PC-3 (cell line): ENCODE measurements around the gene DCLK3. TPM values are rescaled to one million over a fixed set of nuclear protein-coding genes. Genes with fewer than 3 reads are reported as not detected.

Experiments
- ATAC-seq: fragments of 200-7000 bp; cut with Tn5 transposase; 2 replicates; pipeline ENCODE4 v1.9.1; 2020; ENCODE audit warnings: mild to moderate bottlenecking, moderate library complexity
- BruUV-seq: library from RNA; stranded (reverse); fragments of 400-500 nt; replicated peaks from 2 replicates; lab custom pipeline; 2021; lab: Mats Ljungman, UMichigan
- CTCF ChIA-PET: fragments of 300-600 bp; sonication (Branson Sonifier 250); formaldehyde crosslinking; loops from one replicate; lab custom pipeline; 2022; ENCODE audit warnings: antibody characterized with exemption; lab: Charles Lee
- POLR2A ChIA-PET: fragments of 300-600 bp; sonication (Branson Sonifier 250); formaldehyde crosslinking; loops from one replicate; lab custom pipeline; 2022; ENCODE audit warnings: antibody characterized with exemption; ENCODE audit not compliant: unreplicated experiment; lab: Charles Lee
- DNase-seq: peaks from one replicate; pipeline ENCODE4 v3.0.0-alpha.2; 2015
- H2AFZ ChIP-seq: fragments of 300-600 bp; sonication (generic); 2 replicates; pipeline ENCODE4 v1.6.0; 2016; ENCODE audit warnings: antibody characterized with exemption, low read length
- H3F3A ChIP-seq: fragments of 300-600 bp; sonication (generic); one replicate; pipeline ENCODE4 v1.6.0; 2017; ENCODE audit warnings: antibody characterized with exemption, low read length, control low read depth, mild to moderate bottlenecking; ENCODE audit not compliant: unreplicated experiment
- H3K27ac ChIP-seq: fragments of 300-600 bp; sonication (generic); 2 replicates; pipeline ENCODE4 v1.5.1; 2016; ENCODE audit warnings: mild to moderate bottlenecking, low read length
- H3K27me3 ChIP-seq: fragments of 300-600 bp; sonication (generic); 2 replicates; pipeline ENCODE4 v1.6.1; 2016; ENCODE audit warnings: low read length, mixed read lengths
- H3K36me3 ChIP-seq: fragments of 300-600 bp; sonication (generic); 2 replicates; pipeline ENCODE4 v1.6.1; 2016; ENCODE audit warnings: low read depth, mixed run types, low read length, mixed read lengths
- H3K4me1 ChIP-seq: fragments of 300-600 bp; sonication (generic); 2 replicates; pipeline ENCODE4 v1.5.1; 2016; ENCODE audit warnings: low read length; ENCODE audit not compliant: insufficient read depth
- H3K4me2 ChIP-seq: fragments of 300-600 bp; sonication (generic); 2 replicates; pipeline ENCODE4 v1.6.0; 2016; ENCODE audit warnings: low read length
- H3K4me3 ChIP-seq: fragments of 300-600 bp; sonication (generic); 2 replicates; pipeline ENCODE4 v1.5.1; 2016; ENCODE audit warnings: mild to moderate bottlenecking, low read length, mixed read lengths
- H3K79me2 ChIP-seq: fragments of 300-600 bp; sonication (generic); 2 replicates; pipeline ENCODE4 v1.6.1; 2017; ENCODE audit warnings: low read length, mixed read lengths
- H3K9ac ChIP-seq: fragments of 300-600 bp; sonication (generic); 2 replicates; pipeline ENCODE4 v1.6.0; 2016; ENCODE audit warnings: mild to moderate bottlenecking, low read length
- H3K9me2 ChIP-seq: fragments of 300-600 bp; sonication (generic); replicated peaks from 2 replicates; pipeline ENCODE4 v1.6.1; 2016; ENCODE audit warnings: mixed run types, low read length, mixed read lengths
- H3K9me3 ChIP-seq: fragments of 300-600 bp; sonication (generic); 2 replicates; pipeline ENCODE4 v1.6.1; 2016; ENCODE audit warnings: low read length, mixed read lengths
- H4K20me1 ChIP-seq: fragments of 300-600 bp; sonication (generic); 2 replicates; pipeline ENCODE4 v1.6.1; 2016; ENCODE audit warnings: low read length, mixed read lengths
- EZH2 ChIP-seq: fragments of 300-600 bp; sonication (generic); IDR thresholded peaks from one replicate; pipeline ENCODE4 v1.6.1; 2017; ENCODE audit warnings: antibody characterized with exemption, mild to moderate bottlenecking, low read length; ENCODE audit not compliant: unreplicated experiment
- EZH2phosphoT487 ChIP-seq: fragments of 300-600 bp; sonication (generic); IDR thresholded peaks from 2 replicates; pipeline ENCODE4 v1.6.1; 2018; ENCODE audit warnings: mild to moderate bottlenecking, antibody characterized with exemption, low read length, borderline replicate concordance
- intact Hi-C: fragments of 100-400 bp; cut with micrococcal nuclease; formaldehyde crosslinking; loops from 2 replicates; pipeline ENCODE4 v1.9.0; 2023
- total RNA-seq: library from RNA; depleted of rRNA; stranded (reverse); fragments of >200 nt; gene quantifications from 2 replicates; pipeline ENCODE4 v1.2.3, GENCODE V29; 2014
- TF ChIP-seq, protein P1 (sequence below): fragments of 300-600 bp; sonication (generic); conservative IDR thresholded peaks from 2 replicates; pipeline ENCODE4 v1.5.1; 2017; ENCODE audit warnings: antibody characterized with exemption, low read depth, mild to moderate bottlenecking, low read length

Gene DCLK3
- total RNA-seq, 1 experiment from 2014 or later = not detected

DNA sequence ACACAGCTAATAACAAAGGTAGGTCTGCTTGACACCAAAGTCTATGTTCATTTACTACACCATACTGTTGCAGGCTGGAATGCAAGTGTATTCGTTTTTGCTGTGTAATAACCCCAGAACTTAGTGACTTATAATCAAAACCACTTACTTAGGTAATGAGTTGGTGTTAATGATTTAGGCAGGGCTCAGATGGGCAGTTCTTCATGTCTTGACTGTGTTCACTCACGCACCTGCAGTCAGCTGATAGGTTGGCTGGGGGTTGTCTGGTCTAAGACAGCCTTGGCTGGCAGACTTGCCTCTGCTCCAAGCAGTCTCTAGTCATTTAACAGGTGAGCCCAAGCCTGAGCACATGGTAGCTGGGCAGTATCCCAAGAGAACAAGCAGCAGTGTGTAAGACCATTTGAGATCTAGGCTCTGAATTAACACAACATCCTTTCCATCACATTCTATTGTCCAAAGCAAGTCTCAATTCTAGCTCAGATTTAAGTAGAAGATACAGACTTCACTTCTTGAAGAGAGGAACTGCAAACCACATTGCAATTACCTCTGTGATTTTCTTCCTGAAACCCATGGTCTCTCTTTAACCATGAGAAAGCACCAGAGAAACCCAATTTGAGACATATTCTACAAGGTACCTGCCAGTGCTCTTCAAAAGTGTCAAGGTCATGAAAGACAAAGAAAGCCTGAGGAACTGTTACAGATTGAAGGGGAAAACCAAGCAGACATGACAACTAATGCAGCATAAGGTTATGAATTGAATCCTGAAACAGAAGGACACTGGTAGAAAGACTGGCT, 13.3 kb upstream of the DCLK3 start:
- no peak overlapping the region for H3K4me2 ChIP-seq
- POLR2A ChIA-PET = no interaction called here
- no peaks in the 10 kb centered on the region for H4K20me1 ChIP-seq
- no peaks in the 10 kb centered on the region for H3F3A ChIP-seq
- ATAC-seq = no peak
- H3K9me2 ChIP-seq = no peaks in the 10 kb centered on the region
- CTCF ChIA-PET = no interaction called here
- H3K79me2 ChIP-seq = no peaks in the 10 kb centered on the region
- no peaks in the 10 kb centered on the region for H3K9me3 ChIP-seq
- no peaks in the 10 kb centered on the region for H3K36me3 ChIP-seq
- no TSS peak for BruUV-seq
- intact Hi-C loops = no loop called here
- 0 out of 2 replicates have a peak, but pooled peaks cover 4% of the 10 kb centered on the region for H3K4me1 ChIP-seq
- H3K4me3 ChIP-seq = no peak overlapping the region
- H3K27me3 ChIP-seq = peaks cover 41% of the 10 kb centered on the region
- no peak overlapping the region for H3K9ac ChIP-seq
- TF ChIP-seq EZH2 = no peak
- TF ChIP-seq, protein P1, sequence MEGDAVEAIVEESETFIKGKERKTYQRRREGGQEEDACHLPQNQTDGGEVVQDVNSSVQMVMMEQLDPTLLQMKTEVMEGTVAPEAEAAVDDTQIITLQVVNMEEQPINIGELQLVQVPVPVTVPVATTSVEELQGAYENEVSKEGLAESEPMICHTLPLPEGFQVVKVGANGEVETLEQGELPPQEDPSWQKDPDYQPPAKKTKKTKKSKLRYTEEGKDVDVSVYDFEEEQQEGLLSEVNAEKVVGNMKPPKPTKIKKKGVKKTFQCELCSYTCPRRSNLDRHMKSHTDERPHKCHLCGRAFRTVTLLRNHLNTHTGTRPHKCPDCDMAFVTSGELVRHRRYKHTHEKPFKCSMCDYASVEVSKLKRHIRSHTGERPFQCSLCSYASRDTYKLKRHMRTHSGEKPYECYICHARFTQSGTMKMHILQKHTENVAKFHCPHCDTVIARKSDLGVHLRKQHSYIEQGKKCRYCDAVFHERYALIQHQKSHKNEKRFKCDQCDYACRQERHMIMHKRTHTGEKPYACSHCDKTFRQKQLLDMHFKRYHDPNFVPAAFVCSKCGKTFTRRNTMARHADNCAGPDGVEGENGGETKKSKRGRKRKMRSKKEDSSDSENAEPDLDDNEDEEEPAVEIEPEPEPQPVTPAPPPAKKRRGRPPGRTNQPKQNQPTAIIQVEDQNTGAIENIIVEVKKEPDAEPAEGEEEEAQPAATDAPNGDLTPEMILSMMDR = no peak
- no peak overlapping the region for H2AFZ ChIP-seq
- no peak overlapping the region for H3K27ac ChIP-seq
- no peak for DNase-seq

DNA sequence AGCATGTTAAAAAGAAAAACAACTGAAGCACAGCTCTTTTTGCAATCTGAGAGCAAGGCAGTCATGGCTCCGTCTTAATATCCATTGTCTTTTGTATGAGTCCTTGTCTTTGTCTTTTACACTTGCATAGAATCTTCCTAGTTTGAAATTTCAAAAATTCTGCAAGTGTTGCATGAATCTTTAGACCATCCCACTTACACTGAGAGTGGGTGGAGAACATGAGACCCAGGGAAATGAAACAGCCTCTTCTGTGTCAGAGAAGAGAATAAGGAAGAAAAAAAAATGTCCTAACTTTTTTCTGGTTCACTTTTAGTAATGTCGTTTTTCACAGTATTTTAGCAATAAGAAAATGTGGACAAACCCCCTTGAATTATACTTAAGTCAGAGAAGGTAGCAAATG, 12.1 kb upstream of the DCLK3 start:
- Histone ChIP-seq H3K9me3 (no peaks in the 10 kb centered on the region), H3K9me2 (no peaks in the 10 kb centered on the region), H2AFZ (no peak overlapping the region), H3K27ac (no peak overlapping the region), H3K4me3 (no peak overlapping the region), H3K79me2 (no peaks in the 10 kb centered on the region), H4K20me1 (no peaks in the 10 kb centered on the region), H3K4me1 (0 out of 2 replicates have a peak, but pooled peaks cover 4% of the 10 kb centered on the region), H3K4me2 (no peak overlapping the region), H3K36me3 (no peaks in the 10 kb centered on the region), H3K27me3 (peaks cover 31% of the 10 kb centered on the region), H3K9ac (no peak overlapping the region), H3F3A (no peaks in the 10 kb centered on the region)
- ChIA-PET CTCF (no interaction called here), POLR2A (no interaction called here)
- BruUV-seq = no TSS peak
- no peak for TF ChIP-seq EZH2phosphoT487
- TF ChIP-seq EZH2 = no peak
- TF ChIP-seq, protein P1 = no peak
- no peak for DNase-seq
- no peak for ATAC-seq
- intact Hi-C loops = no loop called here

DNA sequence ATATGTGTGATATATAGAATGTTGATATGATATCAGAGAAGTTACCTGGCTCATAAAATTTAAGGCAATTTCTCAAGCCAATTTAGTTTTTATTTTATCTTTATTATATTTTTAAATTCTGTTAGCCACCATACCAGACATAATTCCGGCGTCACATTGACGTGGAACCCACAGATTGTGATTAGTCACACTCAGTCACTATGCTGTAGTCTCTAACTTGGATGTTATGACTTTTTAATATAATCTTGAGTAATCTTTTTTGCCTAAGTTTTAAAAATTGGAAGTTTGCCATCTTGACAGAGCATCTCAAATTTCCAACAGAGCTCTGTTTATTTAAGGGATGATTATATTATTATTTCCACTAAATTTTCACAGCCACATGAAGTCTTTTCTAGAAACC, 9.7 kb upstream of the DCLK3 start:
- CTCF ChIA-PET = no interaction called here

More for the DNA sequence above, 9.7 kb upstream of the DCLK3 start:
- no TSS peak for BruUV-seq
- Histone ChIP-seq H4K20me1 (no peaks in the 10 kb centered on the region), H3K9me2 (no peaks in the 10 kb centered on the region), H3K4me2 (no peak overlapping the region), H3K9me3 (no peaks in the 10 kb centered on the region), H3K36me3 (no peaks in the 10 kb centered on the region), H3K9ac (no peak overlapping the region), H3K4me3 (no peak overlapping the region), H3K27me3 (peaks cover 41% of the 10 kb centered on the region; the same call in 1 of the 2 replicates), H3K27ac (no peak overlapping the region), H3F3A (no peaks in the 10 kb centered on the region), H2AFZ (no peak overlapping the region), H3K4me1 (0 out of 2 replicates have a peak, but pooled peaks cover 4% of the 10 kb centered on the region), H3K79me2 (no peaks in the 10 kb centered on the region)
- DNase-seq (peak; percentile 44), ATAC-seq (peak; percentile 46)
- POLR2A ChIA-PET = no interaction called here
- intact Hi-C loops = no loop called here
- TF ChIP-seq, protein P1 = no peak
- TF ChIP-seq EZH2 = no peak
- TF ChIP-seq EZH2phosphoT487 = no peak
